Right lung (tissue), 5 donors: Measurements from ENCODE around the gene TUSC2. TPM values are rescaled to one million over a fixed set of nuclear protein-coding genes. Genes with fewer than 3 reads are reported as not detected.
"Not testable (repeated sequence)": the region's sequence is repeated elsewhere in the genome, so short reads cannot be mapped to it uniquely, and the experiment has no call there.

Experiments
- DNase-seq, 2 donors: peaks; one replicate each; pipeline ENCODE4 v3.0.0-alpha.2; 2013
- polyA plus RNA-seq, 5 donors: library from polyadenylated mRNA; unstranded; fragments of 120-200 nt; gene quantifications; one replicate each; pipeline versions ENCODE4 v1.2.1 to v1.2.3, GENCODE V29; 2013; ENCODE audit warnings: inconsistent platforms in 1 of 5, low replicate concordance in 1 of 5; ENCODE audit not compliant: insufficient read length in 5 of 5, insufficient read depth in 1 of 5

TUSC2 gene
- polyA plus RNA-seq, 5 donors, result 18.4 to 26.2 (median 18.9) TPM

- no peak for DNase-seq
Observed at GRCh38 chr3:50296721-50297383, 31.2 kb downstream of the TUSC2 start.

GRCh38 chr3:50295553-50296431 lies 32.2 kb downstream of the TUSC2 start:
- DNase-seq, result no peak

- no peak for DNase-seq
Observed at GRCh38 chr3:50294492-50295403, 33.3 kb downstream of the TUSC2 start.

- no peak for DNase-seq
Observed at GRCh38 chr3:50294089-50294488, 33.9 kb downstream of the TUSC2 start.

GRCh38 chr3:50293079-50293801 lies 34.8 kb downstream of the TUSC2 start:
- DNase-seq, result no peak

- DNase-seq, result peak; percentile 94 to 95
Observed at GRCh38 chr3:50292159-50293078, 35.6 kb downstream of the TUSC2 start, which contains the start of gene IFRD2. IFRD2 (minus strand) TSS chr3:50292429; CDS start chr3:50292274, 155 bp downstream.

- DNase-seq, result no peak
Observed at GRCh38 chr3:50290161-50290641, 37.8 kb downstream of the TUSC2 start.

- no peak for DNase-seq
Observed at GRCh38 chr3:50289130-50289529, 38.9 kb downstream of the TUSC2 start.

- no peak for DNase-seq
Observed at GRCh38 chr3:50288387-50289007, 39.5 kb downstream of the TUSC2 start.

- DNase-seq, result no peak
Observed at GRCh38 chr3:50287262-50287661, 40.8 kb downstream of the TUSC2 start.

- DNase-seq, result no peak
Observed at GRCh38 chr3:50286322-50287227, 41.4 kb downstream of the TUSC2 start.

- DNase-seq, result not testable (repeated sequence)
Observed at GRCh38 chr3:50284121-50284520, 43.9 kb downstream of the TUSC2 start.

- no peak for DNase-seq
Observed at GRCh38 chr3:50279255-50280016, 48.6 kb downstream of the TUSC2 start.

- no peak for DNase-seq
Observed at GRCh38 chr3:50278880-50279224, 49.2 kb downstream of the TUSC2 start, which contains the start of gene LSMEM2. LSMEM2 (plus strand) TSS chr3:50279087; CDS start chr3:50279114, 27 bp downstream.

GRCh38 chr3:50278123-50278879 lies 49.7 kb downstream of the TUSC2 start:
- DNase-seq, result no peak

GRCh38 chr3:50276762-50277101 lies 51.3 kb downstream of the TUSC2 start:
- DNase-seq, result no peak
